Hepatocyte (in vitro differentiated cells): ENCODE data around the gene BRCA2. TPM values are rescaled to one million over a fixed set of nuclear protein-coding genes. Genes with fewer than 3 reads are reported as not detected.
A peak's percentile ranks its signal among the peaks of the same experiment; 100 is the strongest.

Experiments used
- DNase-seq: peaks from one replicate; pipeline ENCODE4 v3.0.0-alpha.2; 2016; ENCODE audit warnings: low spot score
- H2AFZ ChIP-seq: fragments of 200-600 bp; sonication (generic); 2 replicates; pipeline ENCODE4 v1.6.0; 2016; ENCODE audit warnings: antibody characterized with exemption, mild to moderate bottlenecking
- H3K27ac ChIP-seq: fragments of 200-600 bp; sonication (generic); 2 replicates; pipeline ENCODE4 v1.5.1; 2016; ENCODE audit warnings: mild to moderate bottlenecking
- H3K27me3 ChIP-seq: fragments of 200-600 bp; sonication (generic); 2 replicates; pipeline ENCODE4 v1.6.1; 2016
- H3K36me3 ChIP-seq: fragments of 200-600 bp; sonication (generic); replicated peaks from 2 replicates; pipeline ENCODE4 v1.5.1; 2016; ENCODE audit warnings: low read depth; ENCODE audit not compliant: insufficient read depth
- H3K4me1 ChIP-seq: fragments of 200-600 bp; sonication (generic); 2 replicates; pipeline ENCODE4 v1.5.1; 2016; ENCODE audit warnings: mild to moderate bottlenecking, moderate library complexity; ENCODE audit not compliant: insufficient read depth
- H3K4me2 ChIP-seq: fragments of 200-600 bp; sonication (generic); 2 replicates; pipeline ENCODE4 v1.6.0; 2016
- H3K4me3 ChIP-seq: fragments of 200-600 bp; sonication (generic); 2 replicates; pipeline ENCODE4 v1.5.1; 2016; ENCODE audit warnings: mild to moderate bottlenecking
- H3K79me2 ChIP-seq: fragments of 200-600 bp; sonication (generic); 2 replicates; pipeline ENCODE4 v1.6.0; 2017; ENCODE audit warnings: mild to moderate bottlenecking
- H3K9me2 ChIP-seq: fragments of 200-600 bp; sonication (generic); replicated peaks from 2 replicates; pipeline ENCODE4 v1.6.0; 2017; ENCODE audit warnings: mild to moderate bottlenecking; ENCODE audit not compliant: insufficient read depth
- H3K9me3 ChIP-seq: fragments of 200-600 bp; sonication (generic); 2 replicates; pipeline ENCODE4 v1.5.1; 2016; ENCODE audit warnings: low read depth, mild to moderate bottlenecking
- H4K20me1 ChIP-seq: fragments of 200-600 bp; sonication (generic); 2 replicates; pipeline ENCODE4 v1.6.0; 2016; ENCODE audit warnings: mild to moderate bottlenecking; ENCODE audit not compliant: insufficient read depth, poor library complexity, severe bottlenecking
- CTCF ChIP-seq: fragments of 200-600 bp; sonication (generic); IDR thresholded peaks from 2 replicates; pipeline ENCODE4 v1.5.1; 2016; ENCODE audit warnings: antibody characterized with exemption, mild to moderate bottlenecking; ENCODE audit not compliant: poor library complexity
- EZH2 ChIP-seq: fragments of 200-600 bp; sonication (generic); IDR thresholded peaks from 2 replicates; pipeline ENCODE4 v1.6.1; 2016; ENCODE audit warnings: antibody characterized with exemption, mild to moderate bottlenecking, borderline replicate concordance
- EZH2phosphoT487 ChIP-seq: fragments of 200-600 bp; sonication (generic); IDR thresholded peaks from one replicate; pipeline ENCODE4 v1.6.1; 2018; ENCODE audit warnings: antibody characterized with exemption, mild to moderate bottlenecking, low read depth, moderate library complexity; ENCODE audit not compliant: unreplicated experiment, severe bottlenecking
- WGBS: methylation state at CpG from one replicate; pipeline ENCODE4 v1.1.6; 2016; ENCODE audit warnings: low lambda C conversion rate; ENCODE audit errors: missing lambda C conversion rate; 5-methylcytosine and 5-hydroxymethylcytosine counted together
- polyA plus RNA-seq: library from polyadenylated mRNA; unstranded; fragments of >200 nt; fragmentation: Nextera tagmentation; extraction: Ambion mirVana; gene quantifications from 2 replicates; pipeline ENCODE4 v1.2.1, GENCODE V29; 2016
- total RNA-seq: library from RNA; depleted of rRNA; stranded (reverse); fragments of >200 nt; gene quantifications from 2 replicates; pipeline ENCODE4 v1.2.3, GENCODE V29; 2014

Gene BRCA2
- total and polyA plus RNA-seq, 2 experiments from 2014 or later = 1.4 to 2.8 TPM

DNA sequence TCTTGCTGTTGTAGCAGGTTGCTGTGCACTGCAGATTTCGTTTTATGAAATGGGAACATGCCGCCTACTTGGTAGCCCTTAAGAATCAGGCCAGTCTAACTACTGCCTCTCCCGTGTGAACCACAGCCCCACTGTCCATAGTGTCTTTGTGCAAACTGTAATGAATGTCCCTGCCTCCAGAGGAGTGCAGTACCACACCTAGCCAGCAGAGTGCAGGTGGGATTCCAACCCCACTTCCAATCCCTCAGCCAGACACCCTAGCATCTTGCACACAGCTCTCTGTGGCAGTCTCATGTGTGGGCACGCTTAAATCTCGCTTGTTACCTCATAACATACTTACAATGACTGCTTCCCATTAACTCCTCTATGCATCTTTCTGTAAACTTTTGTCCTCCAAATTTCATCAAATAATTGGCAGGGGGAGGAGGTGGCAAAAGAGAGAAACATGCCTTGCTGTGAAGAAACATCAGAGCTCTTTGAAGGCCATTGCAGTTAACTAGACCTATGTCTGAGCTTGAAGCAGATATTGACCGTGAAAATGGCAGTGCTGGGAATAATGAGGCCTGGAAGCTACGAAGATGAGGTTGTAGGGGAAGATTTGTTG lies 47.4 kb upstream of the BRCA2 start:
- Histone ChIP-seq H3K4me1 (no peaks in the 10 kb centered on the region), H3K27ac (no peak overlapping the region), H3K27me3 (no peaks in the 10 kb centered on the region), H3K79me2 (no peaks in the 10 kb centered on the region), H4K20me1 (no peaks in the 10 kb centered on the region), H3K9me2 (no peaks in the 10 kb centered on the region), H3K36me3 (no peaks in the 10 kb centered on the region), H3K4me2 (no peak overlapping the region), H2AFZ (no peak overlapping the region), H3K9me3 (no peaks in the 10 kb centered on the region), H3K4me3 (no peak overlapping the region)
- DNase-seq = peak; percentile 39
- 67% methylated on average over 7 of the region's 7 CpGs for WGBS
- peak; percentile 34 for TF ChIP-seq CTCF
- no peak for TF ChIP-seq EZH2
- no peak for TF ChIP-seq EZH2phosphoT487

- H3K9me3 ChIP-seq = no peaks in the 10 kb centered on the region
- WGBS = 94% methylated on average over 4 of the region's 4 CpGs
- no peaks in the 10 kb centered on the region for H3K9me2 ChIP-seq
- DNase-seq = no peak
- H3K27ac ChIP-seq = no peak overlapping the region
- H3K79me2 ChIP-seq = no peaks in the 10 kb centered on the region
- H3K4me3 ChIP-seq = no peak overlapping the region
- no peak overlapping the region for H3K4me2 ChIP-seq
- no peak for TF ChIP-seq CTCF
- TF ChIP-seq EZH2 = no peak
- TF ChIP-seq EZH2phosphoT487 = no peak
- no peaks in the 10 kb centered on the region for H3K36me3 ChIP-seq
- no peak overlapping the region for H2AFZ ChIP-seq
- no peaks in the 10 kb centered on the region for H4K20me1 ChIP-seq
- H3K27me3 ChIP-seq = no peaks in the 10 kb centered on the region
- no peaks in the 10 kb centered on the region for H3K4me1 ChIP-seq
Observed at GRCh38 chr13:32272021-32272683, 43.2 kb upstream of the BRCA2 start.

DNA sequence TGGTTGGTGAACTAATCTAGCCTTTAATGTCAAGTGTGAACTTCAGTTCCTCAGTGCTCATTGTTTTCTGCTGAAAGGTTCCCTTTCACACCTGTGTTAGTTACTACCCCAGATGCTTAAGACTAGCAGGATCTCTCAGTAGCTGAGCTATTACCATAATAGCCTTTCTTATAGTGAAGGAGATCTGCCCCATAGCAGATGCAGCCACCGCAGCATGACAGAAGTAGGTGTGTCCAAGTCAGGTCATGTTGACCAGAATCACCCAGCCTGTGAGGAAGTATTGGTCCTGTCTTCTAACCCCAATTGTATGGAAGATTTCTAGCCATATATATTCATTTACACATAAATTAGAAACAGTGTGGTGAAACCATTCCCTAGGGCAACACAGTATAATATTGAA lies 37.5 kb upstream of the BRCA2 start:
- DNase-seq = no peak
- Histone ChIP-seq H3K9me3 (no peaks in the 10 kb centered on the region), H3K27ac (no peak overlapping the region), H3K27me3 (no peaks in the 10 kb centered on the region), H2AFZ (no peak overlapping the region), H3K9me2 (no peaks in the 10 kb centered on the region), H3K4me1 (no peaks in the 10 kb centered on the region), H3K36me3 (no peaks in the 10 kb centered on the region), H3K4me2 (no peak overlapping the region), H4K20me1 (no peaks in the 10 kb centered on the region), H3K4me3 (no peak overlapping the region), H3K79me2 (no peaks in the 10 kb centered on the region)
- 65% methylated on average over 1 of the region's 1 CpG for WGBS
- TF ChIP-seq EZH2 (no peak), CTCF (no peak)
